ENCODE results near the gene ARHGEF19. TPM values are rescaled to one million over a fixed set of nuclear protein-coding genes. Genes with fewer than 3 reads are reported as not detected.
A peak's percentile ranks its signal among the peaks of the same experiment; 100 is the strongest.

The ARHGEF19 gene
- total and polyA plus RNA-seq, 2 donors from 2014 or later = 3.5 to 8.2 TPM

GRCh38 chr1:16150508-16150907 is 61.9 kb downstream of the ARHGEF19 start:
- Histone ChIP-seq H3K4me3 (ENCODE audit: low read length in 3 of 3) (no peak overlapping the region), H3K9me3 (ENCODE audit: control insufficient read depth in 2 of 3, insufficient read depth in 1 of 3, low read length in 3 of 3) (no peaks in the 10 kb centered on the region), H3K27me3 (ENCODE audit: control insufficient read depth, insufficient read depth, low read length) (no peaks in the 10 kb centered on the region), H3K9ac (ENCODE audit: low read length in 3 of 3) (peak overlapping the region in 1 of 3 donors; percentile 44), H3K4me1 (ENCODE audit: control insufficient read depth in 2 of 3, insufficient read depth in 2 of 3, low read depth in 1 of 3, low read length in 3 of 3) (peaks cover 4 to 50% (median 45%) of the 10 kb centered on the region in 3 donors), H3K27ac (ENCODE audit: low read depth in 2 of 2, low read length in 2 of 2) (peak overlapping the region; percentile 44 to 45), H3K36me3 (ENCODE audit: control insufficient read depth in 2 of 3, insufficient read depth in 3 of 3, low read length in 3 of 3) (peaks cover 0 to 30% (median 12%) of the 10 kb centered on the region in 3 donors)
- no peak for TF ChIP-seq CTCF (IDR thresholded peaks at IDR 0.05; ENCODE audit: borderline replicate concordance, extremely low read depth, insufficient read depth)
- intact Hi-C loops (cut with DNase I) = no loop called here
- DNase-seq (peak in 1 of 5 donors; percentile 52), FAIRE-seq (no peak)

DNA sequence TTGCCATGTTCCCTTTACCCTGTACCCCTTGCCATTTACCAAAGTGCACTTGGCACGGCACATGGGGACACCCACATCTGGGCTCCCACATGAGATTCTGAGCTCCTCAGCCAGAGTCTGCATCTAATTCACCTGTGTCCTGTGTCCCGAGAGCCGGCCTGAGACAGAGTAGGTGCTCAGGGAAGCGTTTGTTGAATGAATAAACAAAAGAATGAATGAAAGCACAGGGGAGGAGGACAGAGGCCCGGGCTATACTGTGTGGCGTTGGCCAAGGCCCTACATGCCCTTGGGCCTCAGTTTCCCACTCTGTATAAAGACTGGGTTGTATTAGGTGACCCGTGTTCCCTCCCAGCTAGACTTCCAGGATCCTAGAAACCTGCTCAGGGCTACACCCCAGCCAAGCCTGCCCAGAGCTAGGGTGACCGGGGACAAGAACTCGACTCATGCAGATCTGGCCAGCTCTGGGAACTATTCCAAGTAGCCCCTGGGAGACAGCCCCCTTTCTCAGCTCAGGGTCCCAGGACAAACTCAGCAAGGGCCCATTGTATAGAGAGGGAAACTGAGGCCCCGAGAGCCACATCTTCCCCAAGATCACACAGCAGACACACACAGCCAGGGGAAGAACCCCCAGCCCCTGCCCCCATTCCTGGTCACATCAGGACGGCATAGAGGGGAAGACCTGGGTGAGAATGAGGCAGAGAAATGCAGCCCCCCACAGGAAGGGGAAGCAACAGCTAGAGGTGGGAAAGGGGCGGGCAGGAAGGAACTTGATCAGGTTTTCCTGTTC is 62.6 kb downstream of the ARHGEF19 start:
- Histone ChIP-seq H3K4me3 (ENCODE audit: low read length in 3 of 3) (no peak overlapping the region), H3K9me3 (ENCODE audit: control insufficient read depth in 2 of 3, insufficient read depth in 1 of 3, low read length in 3 of 3) (no peaks in the 10 kb centered on the region), H3K36me3 (ENCODE audit: control insufficient read depth in 2 of 3, insufficient read depth in 3 of 3, low read length in 3 of 3) (peaks cover 0 to 30% (median 12%) of the 10 kb centered on the region in 3 donors), H3K9ac (ENCODE audit: low read length in 3 of 3) (no peak overlapping the region), H3K27me3 (ENCODE audit: control insufficient read depth, insufficient read depth, low read length) (no peaks in the 10 kb centered on the region), H3K4me1 (ENCODE audit: control insufficient read depth in 2 of 3, insufficient read depth in 2 of 3, low read depth in 1 of 3, low read length in 3 of 3) (peaks cover 4 to 56% (median 51%) of the 10 kb centered on the region in 3 donors), H3K27ac (ENCODE audit: low read depth in 2 of 2, low read length in 2 of 2) (no peak overlapping the region)
- TF ChIP-seq CTCF (IDR thresholded peaks at IDR 0.05; ENCODE audit: borderline replicate concordance, extremely low read depth, insufficient read depth) = no peak
- intact Hi-C loops (cut with DNase I) = no loop called here
- DNase-seq (no peak), FAIRE-seq (no peak)

GRCh38 chr1:16149146-16149545 is 63.3 kb downstream of the ARHGEF19 start:
- no peak overlapping the region for H3K9ac ChIP-seq (ENCODE audit: low read length in 3 of 3)
- peaks cover 4 to 63% (median 59%) of the 10 kb centered on the region in 3 donors for H3K4me1 ChIP-seq (ENCODE audit: control insufficient read depth in 2 of 3, insufficient read depth in 2 of 3, low read depth in 1 of 3, low read length in 3 of 3)

More at GRCh38 chr1:16149146-16149545, 63.3 kb downstream of the ARHGEF19 start:
- DNase-seq (no peak), FAIRE-seq (no peak)
- TF ChIP-seq CTCF (IDR thresholded peaks at IDR 0.05; ENCODE audit: borderline replicate concordance, extremely low read depth, insufficient read depth) = no peak
- no peak overlapping the region for H3K4me3 ChIP-seq (ENCODE audit: low read length in 3 of 3)
- H3K27ac ChIP-seq (ENCODE audit: low read depth in 2 of 2, low read length in 2 of 2) = no peak overlapping the region
- H3K27me3 ChIP-seq (ENCODE audit: control insufficient read depth, insufficient read depth, low read length) = no peaks in the 10 kb centered on the region
- peaks cover 0 to 30% (median 12%) of the 10 kb centered on the region in 3 donors for H3K36me3 ChIP-seq (ENCODE audit: control insufficient read depth in 2 of 3, insufficient read depth in 3 of 3, low read length in 3 of 3)
- intact Hi-C loops (cut with DNase I) = no loop called here
- no peaks in the 10 kb centered on the region for H3K9me3 ChIP-seq (ENCODE audit: control insufficient read depth in 2 of 3, insufficient read depth in 1 of 3, low read length in 3 of 3)

Measured in kidney (tissue), 14 donors.